Stimulated activated naive CD8-positive, alpha-beta T cell treated with anti-CD3 and anti-CD28 coated beads, Interleukin-15, amount 100 ng/mL, for 72 hours (primary cell): ENCODE data around the gene TRIM24.
"Not testable (repeated sequence)": the region's sequence is repeated elsewhere in the genome, so short reads cannot be mapped to it uniquely, and the experiment has no call there.

ENCODE experiments used
- ATAC-seq: fragments of 150-1000 bp; cut with Tn5 transposase; 2 replicates; pipeline ENCODE4 v1.10.0; 2021; ENCODE audit warnings: mild to moderate bottlenecking, moderate library complexity
- DNase-seq, 2 donors: peaks; one replicate each; pipeline ENCODE4 v3.0.0; 2021 to 2022
- H3K27ac Mint-ChIP-seq, 2 donors: one replicate each; pipeline ENCODE4 v1.8.0; 2022; ENCODE audit warnings: mild to moderate bottlenecking in 2 of 2, mixed read lengths in 2 of 2, moderate library complexity in 2 of 2
- H3K27me3 Mint-ChIP-seq: one replicate; pipeline ENCODE4 v1.8.0; 2022; ENCODE audit warnings: mixed read lengths
- H3K4me1 Mint-ChIP-seq: one replicate; pipeline ENCODE4 v1.8.0; 2022; ENCODE audit warnings: mild to moderate bottlenecking, mixed read lengths
- H3K4me3 Mint-ChIP-seq, 2 donors: one replicate each; pipeline ENCODE4 v1.8.0; 2022; ENCODE audit warnings: mild to moderate bottlenecking in 2 of 2, mixed read lengths in 2 of 2, moderate library complexity in 1 of 2
- H3K9me3 Mint-ChIP-seq, 2 donors: one replicate each; pipeline ENCODE4 v1.8.0; 2022; ENCODE audit warnings: mixed read lengths in 2 of 2

Gene TRIM24

DNA sequence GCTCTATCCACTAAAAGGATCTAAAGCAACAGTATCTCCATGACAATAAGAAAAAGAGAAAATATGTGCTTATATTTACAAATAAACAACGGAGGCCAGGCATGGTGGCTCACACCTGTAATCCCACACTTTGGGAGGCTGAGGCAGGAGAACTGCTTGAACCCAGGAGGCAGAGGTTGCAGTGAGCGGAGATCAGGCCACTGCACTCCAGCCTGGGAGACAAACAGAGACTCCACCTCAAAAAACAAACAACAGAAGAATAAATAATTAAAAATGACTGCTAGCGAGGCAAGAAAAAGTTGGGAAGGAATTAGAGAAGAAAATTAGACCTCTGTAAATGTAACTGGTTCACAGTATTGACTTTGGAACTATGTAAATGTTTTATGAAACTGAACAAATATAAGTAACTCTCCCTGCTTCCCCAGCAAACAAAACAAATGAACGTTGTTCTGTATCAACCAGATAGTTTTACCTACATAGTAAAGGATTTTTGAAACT is 17.1 kb downstream of the TRIM24 start:
- Mint-ChIP-seq H3K27me3 (no peaks in the 10 kb centered on the region), H3K27ac (no peak overlapping the region), H3K9me3 (no peaks in the 10 kb centered on the region), H3K4me3 (no peak overlapping the region), H3K4me1 (peaks cover 66% of the 10 kb centered on the region)
- no peak for DNase-seq
- ATAC-seq = no peak

DNA sequence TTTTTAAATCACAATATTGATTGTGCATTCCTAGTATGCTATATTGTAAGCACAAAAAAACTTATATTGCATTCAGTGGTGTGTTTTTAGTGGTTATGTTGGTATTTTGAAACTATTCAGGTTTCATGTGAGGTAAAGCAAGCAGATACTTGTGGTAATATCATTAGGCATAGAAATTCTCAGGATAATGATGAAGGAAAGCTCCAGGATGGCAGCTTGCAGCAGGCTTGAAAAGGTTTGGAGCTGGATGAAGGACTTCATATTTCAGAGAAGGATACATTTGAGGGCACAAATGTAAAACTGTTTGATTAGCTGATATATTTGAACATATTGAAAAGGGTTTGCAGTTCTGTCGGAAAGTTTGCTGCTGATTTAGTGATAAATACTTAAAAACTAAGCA is 17.5 kb downstream of the TRIM24 start:
- ATAC-seq (no peak), DNase-seq (no peak)
- Mint-ChIP-seq H3K27me3 (no peaks in the 10 kb centered on the region), H3K27ac (no peak overlapping the region), H3K4me1 (peaks cover 64% of the 10 kb centered on the region), H3K9me3 (no peaks in the 10 kb centered on the region), H3K4me3 (no peak overlapping the region)

DNA sequence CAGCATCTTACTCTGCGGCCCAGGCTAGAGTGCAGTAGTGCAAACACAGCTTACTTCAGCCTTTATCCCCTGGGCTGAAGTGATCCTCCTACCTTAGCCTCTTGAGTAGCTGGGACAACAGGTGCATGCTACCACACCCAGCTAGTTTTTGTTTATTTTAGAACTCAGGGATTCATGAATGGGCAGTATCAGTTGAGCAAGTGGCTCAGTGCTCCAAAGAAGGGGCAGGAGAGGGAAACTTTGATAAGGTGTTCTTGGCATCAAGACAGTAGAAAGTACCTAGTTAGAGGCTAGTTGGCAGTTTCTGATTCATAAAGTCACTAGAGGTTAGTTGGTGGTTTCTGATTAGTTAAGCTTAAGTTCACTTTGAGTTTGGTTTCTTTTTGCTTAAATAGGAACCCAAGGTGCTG is 18.4 kb downstream of the TRIM24 start:
- Mint-ChIP-seq H3K4me3 (peak overlapping the region in 1 of 2 donors; percentile 49), H3K27me3 (no peaks in the 10 kb centered on the region), H3K27ac (no peak overlapping the region), H3K9me3 (no peaks in the 10 kb centered on the region), H3K4me1 (peaks cover 73% of the 10 kb centered on the region)
- DNase-seq = no peak
- ATAC-seq = peak; percentile 96

DNA sequence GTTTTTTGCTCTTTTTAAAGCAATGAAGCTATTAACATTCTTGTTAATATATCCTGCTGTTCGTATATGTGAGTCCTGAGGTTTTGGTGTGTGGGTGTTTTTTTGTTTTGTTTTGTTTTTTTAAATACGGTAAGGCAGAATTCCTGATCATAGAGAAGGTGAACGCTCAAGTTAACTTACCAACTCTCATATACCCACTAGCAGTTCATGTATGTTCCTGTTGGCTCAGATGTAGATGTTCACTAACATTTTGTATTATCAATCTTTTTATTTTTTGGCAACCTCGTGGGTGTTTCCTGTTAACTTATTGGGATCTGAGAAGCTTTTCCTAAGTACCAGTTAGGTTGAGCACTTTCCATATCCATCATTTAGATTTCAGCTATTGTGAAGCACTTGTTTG is 20.5 kb downstream of the TRIM24 start:
- no peak for ATAC-seq
- Mint-ChIP-seq H3K27ac (no peak overlapping the region), H3K4me1 (peaks cover 67% of the 10 kb centered on the region), H3K4me3 (no peak overlapping the region), H3K9me3 (peaks cover 0 to 2% of the 10 kb centered on the region in 2 donors), H3K27me3 (no peaks in the 10 kb centered on the region)
- no peak for DNase-seq

DNA sequence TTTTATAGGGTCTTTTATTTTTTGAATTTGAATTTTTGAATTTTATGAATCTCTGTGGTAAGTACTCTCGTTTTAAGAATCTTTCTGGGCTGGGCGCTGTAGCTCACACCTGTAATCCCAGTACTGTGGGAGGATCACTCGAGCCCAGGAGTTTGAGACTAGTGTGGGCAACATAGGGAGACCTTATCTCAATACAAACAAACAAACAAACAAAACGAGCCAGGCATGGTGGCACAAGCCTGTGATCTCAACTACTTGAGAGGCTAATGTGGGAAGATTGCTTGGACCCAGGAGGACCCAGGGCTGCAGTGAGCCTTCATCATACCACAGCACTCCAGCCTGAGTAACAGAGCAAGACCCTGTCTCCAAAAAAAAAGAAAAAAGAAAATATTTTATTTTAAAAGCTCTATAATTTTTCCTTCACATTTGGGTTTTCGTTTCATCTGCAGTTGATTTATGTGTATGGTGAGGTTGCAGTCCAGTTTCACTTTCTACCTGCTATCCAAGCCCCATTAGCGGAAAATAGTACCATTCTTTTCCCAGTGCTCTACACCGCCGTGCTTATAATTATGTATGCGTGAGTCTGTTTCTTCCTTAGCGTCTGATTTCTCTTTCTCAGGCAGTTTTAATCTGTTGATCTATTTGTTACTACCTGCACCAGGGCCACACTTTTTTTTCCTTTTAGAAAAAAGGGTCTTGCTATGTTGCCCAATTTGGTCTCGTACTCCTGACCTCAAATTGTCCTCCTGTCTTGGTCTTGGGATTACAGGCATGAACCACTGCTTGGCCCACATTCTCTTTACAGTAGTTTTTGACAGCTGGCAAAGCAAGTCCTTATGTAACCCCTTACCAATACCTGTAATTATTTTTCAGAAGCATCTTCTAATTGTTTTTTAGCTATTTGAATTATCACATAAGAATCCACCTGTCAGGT is 21.7 kb downstream of the TRIM24 start:
- H3K27ac Mint-ChIP-seq = no peak overlapping the region
- H3K4me3 Mint-ChIP-seq = peak overlapping the region; percentile 24 to 27
- peaks cover 0 to 3% of the 10 kb centered on the region in 2 donors for H3K9me3 Mint-ChIP-seq
- ATAC-seq = no peak
- H3K27me3 Mint-ChIP-seq = no peaks in the 10 kb centered on the region
- no peak for DNase-seq
- peaks cover 63% of the 10 kb centered on the region for H3K4me1 Mint-ChIP-seq

DNA sequence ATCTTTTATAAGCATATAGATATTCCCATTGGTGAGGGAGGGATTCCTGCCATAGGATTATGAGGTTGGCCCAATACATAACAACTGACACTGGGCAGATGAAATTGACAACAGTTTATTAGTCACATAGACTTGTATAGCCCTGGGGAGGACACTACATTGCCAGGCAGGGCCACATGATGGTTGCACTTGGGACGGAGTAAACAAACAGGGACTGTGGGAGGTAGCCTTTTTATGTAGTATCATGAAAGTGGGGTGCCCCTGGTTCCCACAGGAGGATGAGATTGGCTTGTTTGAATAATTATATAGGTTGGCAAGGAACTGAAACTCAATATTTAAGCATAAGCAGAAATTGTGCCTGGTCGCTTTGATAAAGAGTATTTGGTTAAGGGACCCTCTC is 23.5 kb downstream of the TRIM24 start:
- no peak overlapping the region for H3K27ac Mint-ChIP-seq
- H3K4me3 Mint-ChIP-seq = no peak overlapping the region
- peaks cover 60% of the 10 kb centered on the region for H3K4me1 Mint-ChIP-seq
- DNase-seq (no peak), ATAC-seq (no peak)
- H3K27me3 Mint-ChIP-seq = no peaks in the 10 kb centered on the region
- peaks cover 3 to 6% of the 10 kb centered on the region in 2 donors for H3K9me3 Mint-ChIP-seq

DNA sequence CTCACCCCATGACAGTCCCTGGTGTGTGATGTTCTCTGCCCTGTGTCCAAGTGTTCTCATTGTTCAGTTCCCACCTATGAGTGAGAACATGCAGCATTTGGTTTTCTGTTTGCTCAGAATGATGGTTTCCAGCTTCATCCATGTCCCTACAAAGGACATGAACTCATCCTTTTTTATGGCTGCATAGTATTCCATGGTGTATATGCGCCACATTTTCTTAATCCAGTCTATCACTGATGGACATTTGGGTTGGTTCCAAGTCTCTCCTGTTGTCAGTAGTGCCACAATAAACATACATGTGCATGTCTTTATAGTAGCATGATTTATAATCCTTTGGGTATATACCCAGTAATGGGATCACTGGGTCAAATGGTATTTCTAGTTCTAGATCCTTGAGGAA is 25.4 kb downstream of the TRIM24 start:
- not testable (repeated sequence) for ATAC-seq, H3K4me3 Mint-ChIP-seq, H3K27ac Mint-ChIP-seq, H3K27me3 Mint-ChIP-seq, DNase-seq
- Mint-ChIP-seq H3K9me3 (peaks cover 7 to 15% of the 10 kb centered on the region in 2 donors), H3K4me1 (peaks cover 51% of the 10 kb centered on the region)

DNA sequence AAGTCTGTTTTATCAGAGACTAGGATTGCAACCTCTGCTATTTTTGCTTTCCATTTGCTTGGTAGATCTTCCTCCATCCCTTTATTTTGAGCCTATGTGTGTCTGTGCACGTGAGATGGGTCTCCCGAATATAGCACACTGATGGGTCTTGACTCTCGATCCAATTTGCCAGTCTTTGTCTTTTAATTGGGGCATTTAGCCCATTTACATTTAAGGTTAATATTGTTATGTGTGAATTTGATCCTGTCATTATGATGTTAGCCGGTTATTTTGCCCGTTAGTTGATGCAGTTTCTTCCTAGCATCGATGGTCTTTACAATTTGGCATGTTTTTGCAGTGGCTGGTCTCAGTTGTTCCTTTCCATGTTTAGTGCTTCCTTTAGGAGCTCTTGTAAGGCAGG is 29.1 kb downstream of the TRIM24 start:
- H3K4me1 Mint-ChIP-seq = peaks cover 41% of the 10 kb centered on the region

DNA sequence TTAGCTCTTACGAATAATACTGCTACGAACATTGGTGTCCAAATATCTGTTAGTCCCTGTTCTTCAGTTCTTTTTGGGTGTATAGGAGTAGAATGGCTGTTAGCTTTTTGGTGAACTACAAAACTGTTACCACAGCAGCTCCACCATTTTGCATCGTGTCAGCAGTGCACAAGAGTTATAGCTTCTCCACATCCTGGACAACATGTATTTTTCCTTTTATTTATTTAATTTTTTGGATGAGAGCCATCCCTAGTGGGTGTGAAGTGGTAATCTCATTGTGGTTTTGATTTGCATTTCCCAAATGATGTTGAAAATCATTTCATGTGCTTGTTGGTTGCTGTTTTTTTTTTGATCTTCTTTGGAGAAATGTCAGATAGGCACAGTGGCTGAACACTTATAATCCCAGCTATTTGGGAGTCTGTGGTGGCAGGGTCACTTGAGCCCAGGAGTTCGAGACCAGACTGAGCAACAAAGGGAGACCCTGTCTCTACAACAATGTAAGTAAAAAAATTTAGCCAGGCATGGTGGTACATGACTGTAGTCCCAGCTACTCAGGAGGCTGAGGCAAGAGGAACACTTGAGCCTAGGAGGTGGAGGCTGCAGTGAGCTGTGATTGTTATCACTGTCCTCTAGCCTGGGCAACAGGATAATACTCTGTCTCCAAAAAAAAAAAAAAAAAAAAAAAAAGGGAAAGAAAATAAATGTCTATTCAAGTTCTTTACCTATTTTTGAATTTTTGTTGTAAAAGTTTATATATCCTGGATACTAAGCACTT is 31.7 kb downstream of the TRIM24 start:
- Mint-ChIP-seq H3K4me1 (peaks cover 54% of the 10 kb centered on the region), H3K4me3 (no peak overlapping the region), H3K27ac (peak overlapping the region in 1 of 2 donors; percentile 37), H3K9me3 (peaks cover 4 to 15% of the 10 kb centered on the region in 2 donors), H3K27me3 (no peaks in the 10 kb centered on the region)
- no peak for DNase-seq
- ATAC-seq = no peak

More for the DNA sequence above, 29.1 kb downstream of the TRIM24 start:
- not testable (repeated sequence) for H3K4me3 Mint-ChIP-seq, DNase-seq, H3K27me3 Mint-ChIP-seq, H3K27ac Mint-ChIP-seq, ATAC-seq
- H3K9me3 Mint-ChIP-seq = peaks cover 7 to 15% of the 10 kb centered on the region in 2 donors

DNA sequence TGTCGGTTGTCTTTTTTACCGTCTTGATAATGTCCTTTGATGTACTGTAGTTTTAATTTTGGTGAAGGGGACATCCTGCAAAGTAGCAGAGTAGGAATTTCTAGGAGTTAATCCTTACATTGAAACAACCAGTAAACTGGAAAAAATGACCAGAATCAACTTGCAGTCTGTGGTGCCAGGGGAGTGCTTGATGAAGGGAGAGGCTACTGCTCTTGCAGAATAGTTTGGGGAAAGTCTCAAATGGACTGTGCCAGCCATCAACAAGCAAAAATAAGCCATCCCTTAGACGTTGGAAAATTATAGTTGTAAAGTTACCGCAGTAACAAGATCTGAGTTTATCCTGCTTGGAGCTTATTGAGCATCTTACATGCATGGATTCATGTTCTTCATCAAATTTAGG is 32.4 kb downstream of the TRIM24 start:
- DNase-seq (no peak), ATAC-seq (no peak)
- H3K27ac Mint-ChIP-seq = no peak overlapping the region
- H3K4me3 Mint-ChIP-seq = no peak overlapping the region
- no peaks in the 10 kb centered on the region for H3K27me3 Mint-ChIP-seq
- peaks cover 4 to 15% of the 10 kb centered on the region in 2 donors for H3K9me3 Mint-ChIP-seq
- H3K4me1 Mint-ChIP-seq = peaks cover 56% of the 10 kb centered on the region

DNA sequence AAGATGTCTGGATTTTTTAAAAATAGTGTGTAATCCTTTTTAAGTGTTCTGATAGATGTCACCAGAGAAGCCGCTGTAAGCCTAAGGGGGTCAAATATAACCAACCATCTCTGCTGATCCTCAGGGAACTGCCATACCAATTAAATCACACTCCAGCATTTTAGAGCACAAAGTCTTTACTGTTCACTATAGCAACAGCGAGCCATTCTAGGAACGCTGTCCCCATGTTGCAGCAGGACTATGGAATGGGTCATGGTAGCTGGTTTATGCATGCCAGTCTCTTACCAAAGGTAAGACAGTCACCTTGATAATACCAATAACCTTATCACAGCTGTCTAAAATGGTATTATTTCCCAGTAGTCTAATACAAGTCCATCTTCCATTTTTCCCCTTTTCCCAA is 33.5 kb downstream of the TRIM24 start:
- Mint-ChIP-seq H3K27ac (no peak overlapping the region), H3K4me1 (peaks cover 45% of the 10 kb centered on the region), H3K27me3 (no peaks in the 10 kb centered on the region), H3K9me3 (peaks cover 4 to 10% of the 10 kb centered on the region in 2 donors), H3K4me3 (no peak overlapping the region)
- ATAC-seq (no peak), DNase-seq (no peak)

DNA sequence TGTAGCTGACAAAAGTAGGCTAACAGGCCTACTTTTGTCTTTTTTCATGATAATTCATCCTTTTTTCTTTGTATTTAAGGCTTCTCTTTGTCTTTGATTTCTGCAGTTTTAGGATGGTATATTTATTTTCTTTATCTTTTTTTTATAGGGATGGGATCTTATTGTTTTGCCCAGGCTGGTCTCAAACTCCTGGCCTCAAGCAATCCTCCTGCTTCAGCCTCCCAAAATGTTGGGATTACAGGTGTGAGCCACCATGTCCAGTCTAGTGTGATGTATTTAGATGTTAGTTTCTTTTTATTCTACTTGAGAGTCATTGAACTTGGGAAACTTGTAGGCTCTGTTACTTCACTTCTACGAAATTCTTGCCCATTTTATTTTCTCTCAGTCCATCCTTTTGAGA is 35.4 kb downstream of the TRIM24 start:
- peaks cover 47% of the 10 kb centered on the region for H3K4me1 Mint-ChIP-seq
- DNase-seq (no peak), ATAC-seq (no peak)
- H3K27me3 Mint-ChIP-seq = no peaks in the 10 kb centered on the region
- H3K27ac Mint-ChIP-seq = no peak overlapping the region
- no peaks in the 10 kb centered on the region for H3K9me3 Mint-ChIP-seq
- H3K4me3 Mint-ChIP-seq = no peak overlapping the region

DNA sequence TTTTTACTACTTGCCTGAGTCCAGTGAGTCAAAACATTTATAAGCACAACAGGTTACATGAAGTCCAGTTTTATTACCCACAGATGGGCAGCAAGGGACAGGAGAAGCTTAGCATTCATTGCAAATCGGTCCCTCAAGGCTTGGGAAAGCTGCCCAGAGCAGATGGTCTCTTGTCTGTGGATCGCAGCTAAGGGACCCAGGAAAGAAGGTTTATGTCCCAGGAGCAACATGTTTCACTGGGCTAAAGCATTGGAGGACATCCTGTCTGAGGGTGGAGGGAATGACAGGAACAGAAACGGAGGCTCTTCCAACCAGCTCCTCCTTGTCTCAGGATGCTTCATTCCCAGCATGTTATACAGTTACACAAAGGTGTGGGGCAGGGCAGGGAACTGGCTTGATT is 39.3 kb downstream of the TRIM24 start:
- no peak for DNase-seq
- Mint-ChIP-seq H3K4me3 (no peak overlapping the region), H3K4me1 (peaks cover 27% of the 10 kb centered on the region), H3K27ac (peak overlapping the region in 1 of 2 donors; percentile 50), H3K27me3 (no peaks in the 10 kb centered on the region), H3K9me3 (no peaks in the 10 kb centered on the region)
- no peak for ATAC-seq

DNA sequence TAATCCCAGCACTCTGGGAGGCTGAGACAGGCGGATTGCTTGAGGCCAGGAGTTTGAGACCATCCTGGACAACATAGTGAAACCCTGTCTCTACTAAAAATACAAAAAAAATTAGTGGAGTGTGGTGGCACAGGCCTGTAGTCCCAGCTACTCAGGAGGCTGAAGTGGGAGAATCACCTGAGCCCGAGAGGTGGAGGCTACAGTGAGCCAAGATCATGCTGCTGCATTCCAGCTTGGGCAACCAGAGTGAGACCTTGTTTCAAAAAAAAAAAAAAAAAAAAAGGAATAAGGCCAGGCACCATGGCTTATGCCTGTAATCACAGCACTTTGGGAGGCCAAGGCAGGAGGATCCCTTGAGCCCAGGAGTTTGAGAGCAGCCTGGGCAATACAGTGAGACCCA is 40.2 kb downstream of the TRIM24 start:
- H3K27me3 Mint-ChIP-seq, ATAC-seq, H3K9me3 Mint-ChIP-seq, DNase-seq, H3K27ac Mint-ChIP-seq, H3K4me3 Mint-ChIP-seq: not testable (repeated sequence)
- H3K4me1 Mint-ChIP-seq = peaks cover 27% of the 10 kb centered on the region

DNA sequence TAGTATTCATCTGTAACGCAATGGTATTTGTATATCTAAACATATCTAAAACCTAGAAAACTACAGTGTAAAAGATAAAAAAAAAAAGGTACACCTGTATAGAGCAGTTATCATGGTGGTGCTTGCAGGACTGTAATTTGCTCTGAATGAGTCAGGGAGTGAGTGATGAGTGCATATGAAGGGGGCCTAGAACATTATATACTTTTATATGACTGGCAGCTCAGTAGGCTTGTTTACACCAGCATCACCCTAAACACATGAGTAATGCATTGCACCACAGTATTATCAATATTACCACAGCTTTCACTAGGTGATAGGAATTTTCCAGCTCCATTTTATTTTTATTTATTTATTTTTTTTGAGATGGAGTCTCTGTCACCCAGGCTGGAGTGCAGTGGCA is 40.8 kb downstream of the TRIM24 start:
- no peak overlapping the region for H3K27ac Mint-ChIP-seq
- DNase-seq (no peak), ATAC-seq (peak; percentile 72)
- H3K4me3 Mint-ChIP-seq = no peak overlapping the region
- H3K27me3 Mint-ChIP-seq = no peaks in the 10 kb centered on the region
- H3K9me3 Mint-ChIP-seq = no peaks in the 10 kb centered on the region
- peaks cover 23% of the 10 kb centered on the region for H3K4me1 Mint-ChIP-seq
